HL-60/S4 treated with phorbol 12-myristate 13-acetate at 8.2 ng/mL for 4 days and 3 days (cell line): ENCODE data around the gene SFTPA1.
"Not testable (repeated sequence)": the region's sequence is repeated elsewhere in the genome, so short reads cannot be mapped to it uniquely, and the experiment has no call there.

Experiments used
- in situ Hi-C: fragments of 300-500 bp; cut with MboI; formaldehyde crosslinking; loops from 2 replicates; pipeline ENCODE4 v1.15.0; 2022; ENCODE audit warnings: low sequenced_read_pairs

The SFTPA1 gene

GRCh38 chr10:79610601-79611191 lies at the start of gene SFTPA1:
SFTPA1 (plus strand) TSS chr10:79610939; CDS start chr10:79611826, 887 bp downstream.
- in situ Hi-C loops: no loop called here

- in situ Hi-C loops: loop anchor here (25.0 kb wide), 2 partner anchors 351 to 701 kb away; no protein-coding TSS in a partner anchor
These were observed 49.5 kb upstream of the SFTPA1 start for GRCh38 chr10:79561257-79561656.

GRCh38 chr10:79562135-79562756 lies 48.5 kb upstream of the SFTPA1 start:
- in situ Hi-C loops: loop anchor here (25.0 kb wide), 2 partner anchors 350 to 700 kb away; no protein-coding TSS in a partner anchor

- in situ Hi-C loops: loop anchor here (25.0 kb wide), 2 partner anchors 349 to 699 kb away; no protein-coding TSS in a partner anchor
These were observed 47.3 kb upstream of the SFTPA1 start for GRCh38 chr10:79563426-79563825.

- in situ Hi-C loops: loop anchor here (25.0 kb wide), 2 partner anchors 342 to 692 kb away; no protein-coding TSS in a partner anchor
These were observed 40.1 kb upstream of the SFTPA1 start for GRCh38 chr10:79570624-79571023.

- in situ Hi-C loops: no loop called here
These were observed 31.4 kb upstream of the SFTPA1 start for GRCh38 chr10:79579361-79579760.

- in situ Hi-C loops: no loop called here
These were observed 29.7 kb upstream of the SFTPA1 start for GRCh38 chr10:79581044-79581443.

- in situ Hi-C loops: no loop called here
These were observed 28.6 kb upstream of the SFTPA1 start for GRCh38 chr10:79582096-79582495.

GRCh38 chr10:79582954-79583353 lies 27.8 kb upstream of the SFTPA1 start:
- in situ Hi-C loops: not testable (repeated sequence)

GRCh38 chr10:79583488-79584024 lies 27.2 kb upstream of the SFTPA1 start:
- in situ Hi-C loops: no loop called here

GRCh38 chr10:79585870-79586527 lies 24.7 kb upstream of the SFTPA1 start:
- in situ Hi-C loops: no loop called here

- in situ Hi-C loops: no loop called here
These were observed 23.8 kb upstream of the SFTPA1 start for GRCh38 chr10:79586933-79587332.

GRCh38 chr10:79588800-79589199 lies 21.9 kb upstream of the SFTPA1 start:
- in situ Hi-C loops: no loop called here

- in situ Hi-C loops: no loop called here
These were observed 17.4 kb upstream of the SFTPA1 start for GRCh38 chr10:79593377-79593776.

GRCh38 chr10:79594565-79594964 lies 16.2 kb upstream of the SFTPA1 start:
- in situ Hi-C loops: not testable (repeated sequence)

- in situ Hi-C loops: no loop called here
These were observed 15.2 kb upstream of the SFTPA1 start for GRCh38 chr10:79595510-79595909.

GRCh38 chr10:79599644-79600043 lies 11.1 kb upstream of the SFTPA1 start:
- in situ Hi-C loops: not testable (repeated sequence)

- in situ Hi-C loops: no loop called here
These were observed 8.8 kb upstream of the SFTPA1 start for GRCh38 chr10:79601939-79602338.

GRCh38 chr10:79602953-79603352 lies 7.8 kb upstream of the SFTPA1 start:
- in situ Hi-C loops: no loop called here

- in situ Hi-C loops: no loop called here
These were observed 6.4 kb upstream of the SFTPA1 start for GRCh38 chr10:79604294-79604693.

- in situ Hi-C loops: no loop called here
These were observed 5.4 kb upstream of the SFTPA1 start for GRCh38 chr10:79605308-79605707.
